PFSK-1 (cell line): ENCODE data around the gene KRTAP3-3.

Experiments used
- FOXP2 ChIP-seq: optimal IDR thresholded peaks from 2 replicates; pipeline ENCODE3; 2011; ENCODE audit warnings: borderline replicate concordance, control low read depth, inconsistent platforms; ENCODE audit not compliant: insufficient read depth; ENCODE audit errors: extremely low read length, extremely low read depth
- POLR2AphosphoS5 ChIP-seq: IDR thresholded peaks from 2 replicates; pipeline ENCODE4 v1.6.1; 2012; ENCODE audit warnings: low read depth, mild to moderate bottlenecking, control low read depth, low read length, moderate library complexity
- SIN3A ChIP-seq: IDR thresholded peaks from 2 replicates; pipeline ENCODE4 v1.6.1; 2012; ENCODE audit warnings: mild to moderate bottlenecking, low read length, moderate library complexity, borderline replicate concordance; ENCODE audit not compliant: insufficient read depth
- TAF1 ChIP-seq: IDR thresholded peaks from 2 replicates; pipeline ENCODE4 v1.6.1; 2012; ENCODE audit warnings: low read length, control low read depth, borderline replicate concordance; ENCODE audit not compliant: insufficient read depth
- TF ChIP-seq, protein P1 (sequence below), 2 experiments: IDR thresholded peaks; 2 replicates each; pipeline versions ENCODE4 v1.6.1 to v1.8.0; 2011 to 2012; ENCODE audit warnings: low read depth in 2 of 2, low read length in 2 of 2, control low read depth in 1 of 2, inconsistent platforms in 1 of 2, mild to moderate bottlenecking in 1 of 2, moderate library complexity in 1 of 2; ENCODE audit not compliant: insufficient read depth in 1 of 2

Gene KRTAP3-3

DNA sequence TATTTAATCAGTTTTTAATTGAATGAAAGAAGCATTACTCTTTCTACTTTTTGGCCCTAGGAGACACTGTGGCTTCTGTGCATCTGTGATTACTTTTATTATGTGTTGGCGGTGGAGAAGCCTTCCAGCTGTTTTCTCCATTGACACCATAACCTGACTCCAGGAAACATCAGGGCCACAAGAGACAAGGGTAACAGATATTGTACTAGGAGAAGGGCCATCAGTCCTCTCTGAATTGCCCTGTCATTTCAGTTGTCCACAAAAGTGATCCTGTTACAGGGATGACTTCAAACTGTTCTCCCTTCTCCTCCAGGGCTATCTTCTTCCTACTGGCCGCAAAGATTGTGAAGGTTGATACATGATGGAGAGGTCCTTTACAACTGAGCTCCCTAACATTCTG is 41.8 kb downstream of the KRTAP3-3 start:
- TF ChIP-seq, protein P1, sequence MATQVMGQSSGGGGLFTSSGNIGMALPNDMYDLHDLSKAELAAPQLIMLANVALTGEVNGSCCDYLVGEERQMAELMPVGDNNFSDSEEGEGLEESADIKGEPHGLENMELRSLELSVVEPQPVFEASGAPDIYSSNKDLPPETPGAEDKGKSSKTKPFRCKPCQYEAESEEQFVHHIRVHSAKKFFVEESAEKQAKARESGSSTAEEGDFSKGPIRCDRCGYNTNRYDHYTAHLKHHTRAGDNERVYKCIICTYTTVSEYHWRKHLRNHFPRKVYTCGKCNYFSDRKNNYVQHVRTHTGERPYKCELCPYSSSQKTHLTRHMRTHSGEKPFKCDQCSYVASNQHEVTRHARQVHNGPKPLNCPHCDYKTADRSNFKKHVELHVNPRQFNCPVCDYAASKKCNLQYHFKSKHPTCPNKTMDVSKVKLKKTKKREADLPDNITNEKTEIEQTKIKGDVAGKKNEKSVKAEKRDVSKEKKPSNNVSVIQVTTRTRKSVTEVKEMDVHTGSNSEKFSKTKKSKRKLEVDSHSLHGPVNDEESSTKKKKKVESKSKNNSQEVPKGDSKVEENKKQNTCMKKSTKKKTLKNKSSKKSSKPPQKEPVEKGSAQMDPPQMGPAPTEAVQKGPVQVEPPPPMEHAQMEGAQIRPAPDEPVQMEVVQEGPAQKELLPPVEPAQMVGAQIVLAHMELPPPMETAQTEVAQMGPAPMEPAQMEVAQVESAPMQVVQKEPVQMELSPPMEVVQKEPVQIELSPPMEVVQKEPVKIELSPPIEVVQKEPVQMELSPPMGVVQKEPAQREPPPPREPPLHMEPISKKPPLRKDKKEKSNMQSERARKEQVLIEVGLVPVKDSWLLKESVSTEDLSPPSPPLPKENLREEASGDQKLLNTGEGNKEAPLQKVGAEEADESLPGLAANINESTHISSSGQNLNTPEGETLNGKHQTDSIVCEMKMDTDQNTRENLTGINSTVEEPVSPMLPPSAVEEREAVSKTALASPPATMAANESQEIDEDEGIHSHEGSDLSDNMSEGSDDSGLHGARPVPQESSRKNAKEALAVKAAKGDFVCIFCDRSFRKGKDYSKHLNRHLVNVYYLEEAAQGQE (IDR thresholded peaks at IDR 0.05; ENCODE audit: insufficient read depth in 1 of 2, low read depth in 2 of 2, low read length in 2 of 2): no peak

DNA sequence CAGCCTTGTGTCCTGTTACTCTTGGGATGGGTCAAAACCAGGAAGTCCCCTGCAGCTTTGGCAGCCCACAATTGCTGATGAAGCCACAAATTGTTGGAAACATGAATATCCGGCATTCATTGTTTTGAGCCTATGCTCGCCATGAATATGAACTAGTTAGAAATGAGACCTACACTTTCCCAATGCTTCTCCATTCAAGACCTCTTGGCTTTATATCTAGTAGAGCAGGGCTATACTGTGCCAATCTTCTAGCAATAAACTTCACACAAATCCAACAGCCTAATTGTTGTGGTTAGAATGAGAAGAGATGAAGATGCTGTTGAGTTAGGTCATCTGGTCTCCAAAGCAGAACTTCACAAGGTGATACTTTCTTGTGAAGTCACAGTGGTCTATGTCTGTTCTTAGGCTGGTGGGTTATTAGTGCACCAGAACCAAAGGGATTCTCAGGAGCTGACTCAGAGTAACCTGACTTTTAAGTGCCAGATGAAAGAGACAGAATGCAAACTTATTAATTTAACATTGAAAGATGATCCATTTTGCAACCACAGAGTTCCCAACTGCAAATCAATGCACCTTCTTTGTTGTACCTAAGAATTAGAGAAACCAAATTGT is 42.8 kb downstream of the KRTAP3-3 start:
- TF ChIP-seq TAF1 (no peak), FOXP2 (no peak), POLR2AphosphoS5 (no peak), SIN3A (no peak)
- TF ChIP-seq, protein P1 (IDR thresholded peaks at IDR 0.05; ENCODE audit: insufficient read depth in 1 of 2, low read depth in 2 of 2, low read length in 2 of 2): no peak

DNA sequence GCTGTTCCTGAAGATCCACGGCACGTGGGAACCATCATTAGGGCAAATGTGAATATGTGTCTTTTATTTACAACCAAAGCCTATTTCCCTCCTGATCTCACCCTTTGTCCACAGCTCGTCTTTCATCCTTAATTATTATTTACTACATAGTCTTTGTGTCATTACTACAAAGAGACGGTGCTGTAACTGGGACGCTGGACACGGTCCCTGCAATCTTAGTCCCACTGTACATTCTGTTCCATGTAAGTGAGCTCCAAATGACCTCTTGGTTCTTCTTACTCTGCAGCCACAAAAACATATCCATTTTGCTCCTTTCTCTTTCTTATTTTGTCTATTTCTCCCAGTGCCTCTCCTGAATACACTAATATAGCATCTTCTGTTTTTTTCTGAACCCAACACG is 43.8 kb downstream of the KRTAP3-3 start:
- TF ChIP-seq, protein P1 (IDR thresholded peaks at IDR 0.05; ENCODE audit: insufficient read depth in 1 of 2, low read depth in 2 of 2, low read length in 2 of 2): no peak
- TF ChIP-seq TAF1: no peak
- TF ChIP-seq POLR2AphosphoS5: no peak
- no peak for TF ChIP-seq FOXP2
- no peak for TF ChIP-seq SIN3A

DNA sequence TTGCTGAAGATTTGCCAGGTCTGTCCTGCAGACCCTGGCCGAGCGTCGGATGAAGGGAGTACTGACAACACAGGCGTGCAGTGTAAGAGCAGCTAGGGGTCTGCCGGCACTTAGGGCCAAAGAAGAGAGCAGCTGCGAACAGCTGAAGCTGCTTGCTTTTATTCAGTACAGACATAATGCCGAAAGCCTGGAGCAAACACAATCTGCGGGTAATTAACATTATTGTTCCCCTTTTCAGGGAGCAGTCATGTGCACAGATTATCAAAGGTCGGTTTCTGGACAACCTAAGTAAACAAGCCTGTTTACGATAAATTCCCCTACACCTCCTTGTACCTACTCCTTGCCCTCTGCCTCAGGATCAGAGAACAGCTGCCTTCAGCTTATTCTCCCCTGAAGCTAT is 44.5 kb downstream of the KRTAP3-3 start:
- TF ChIP-seq POLR2AphosphoS5 (no peak), SIN3A (no peak), FOXP2 (no peak), TAF1 (no peak)
- TF ChIP-seq, protein P1 (IDR thresholded peaks at IDR 0.05; ENCODE audit: insufficient read depth in 1 of 2, low read depth in 2 of 2, low read length in 2 of 2): no peak

DNA sequence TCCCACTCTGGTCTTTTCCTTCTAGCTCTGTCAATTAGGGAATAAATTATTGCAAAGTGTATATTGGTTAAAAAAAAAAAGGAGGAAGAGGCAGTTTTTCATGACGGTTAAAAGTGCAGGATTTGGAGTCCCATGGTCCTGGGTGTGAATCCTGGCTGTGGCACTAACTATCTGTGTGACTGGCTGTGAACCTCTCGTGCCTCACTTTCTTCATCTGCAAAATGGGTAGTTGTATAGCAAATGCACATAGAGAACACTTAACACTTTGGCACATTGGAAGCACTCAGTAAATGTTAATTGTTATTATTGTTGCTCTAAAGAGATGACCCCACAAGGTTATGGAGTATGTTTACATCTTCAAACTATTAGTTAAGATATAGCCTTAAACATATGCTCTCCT is 46.0 kb downstream of the KRTAP3-3 start:
- TF ChIP-seq TAF1: no peak
- no peak for TF ChIP-seq FOXP2
- no peak for TF ChIP-seq POLR2AphosphoS5
- TF ChIP-seq SIN3A: no peak
- TF ChIP-seq, protein P1 (IDR thresholded peaks at IDR 0.05; ENCODE audit: insufficient read depth in 1 of 2, low read depth in 2 of 2, low read length in 2 of 2): no peak
